ELF-1 (cell line): Measurements from ENCODE around the gene JPT2.
"Not testable (repeated sequence)": the region's sequence is repeated elsewhere in the genome, so short reads cannot be mapped to it uniquely, and the experiment has no call there.

Experiments used
- DNase-seq: peaks from one replicate; pipeline ENCODE4 v3.0.0-alpha.2; 2016; ENCODE audit warnings: low read depth, low spot score

Gene JPT2

GRCh38 chr16:1674751-1675664, 3.1 kb upstream of the JPT2 start:
- peak; percentile 30 for DNase-seq

- DNase-seq: no peak
Observed at GRCh38 chr16:1676661-1677060, 1.4 kb upstream of the JPT2 start.

- DNase-seq: no peak
Observed at GRCh38 chr16:1677339-1677738, 740 bp upstream of the JPT2 start.

GRCh38 chr16:1678500-1679098, 520 bp downstream of the JPT2 start:
- peak; percentile 50 for DNase-seq

GRCh38 chr16:1680361-1680760, 2.3 kb downstream of the JPT2 start:
- no peak for DNase-seq

- DNase-seq: no peak
Observed at GRCh38 chr16:1681032-1681431, 3.0 kb downstream of the JPT2 start.

GRCh38 chr16:1687427-1688316, 9.6 kb downstream of the JPT2 start:
- no peak for DNase-seq

GRCh38 chr16:1688807-1689560, 10.9 kb downstream of the JPT2 start:
- DNase-seq: no peak

GRCh38 chr16:1689853-1690252, 11.8 kb downstream of the JPT2 start:
- no peak for DNase-seq

GRCh38 chr16:1690810-1691209, 12.7 kb downstream of the JPT2 start:
- no peak for DNase-seq

GRCh38 chr16:1691276-1691675, 13.2 kb downstream of the JPT2 start:
- DNase-seq: no peak

GRCh38 chr16:1691956-1692355, 13.9 kb downstream of the JPT2 start:
- no peak for DNase-seq

GRCh38 chr16:1696863-1697262, 18.8 kb downstream of the JPT2 start:
- no peak for DNase-seq

- DNase-seq: no peak
Observed at GRCh38 chr16:1698680-1699079, 20.6 kb downstream of the JPT2 start.

- DNase-seq: no peak
Observed at GRCh38 chr16:1700246-1700645, 22.2 kb downstream of the JPT2 start.

GRCh38 chr16:1701216-1701878, 23.3 kb downstream of the JPT2 start:
- no peak for DNase-seq

GRCh38 chr16:1705324-1705687, 27.2 kb downstream of the JPT2 start:
- not testable (repeated sequence) for DNase-seq

- peak; percentile 98 for DNase-seq
Observed at GRCh38 chr16:1705688-1706385, 27.8 kb downstream of the JPT2 start, which contains the start of gene MAPK8IP3. Gene MAPK8IP3, plus strand, starts transcription at chr16:1706195. Its CDS starts 145 bp downstream, at chr16:1706340.

- DNase-seq: no peak
Observed at GRCh38 chr16:1706386-1707192, 28.5 kb downstream of the JPT2 start.
